NCI-H1930 (cell line): ENCODE measurements around the gene TPSB2.
"Not testable (repeated sequence)": the region's sequence is repeated elsewhere in the genome, so short reads cannot be mapped to it uniquely, and the experiment has no call there.

Experiments
- DNase-seq, 2 experiments: peaks; one replicate each; lab custom pipeline; 2025; lab: John Stamatoyannopoulos, UW

Gene TPSB2

DNA sequence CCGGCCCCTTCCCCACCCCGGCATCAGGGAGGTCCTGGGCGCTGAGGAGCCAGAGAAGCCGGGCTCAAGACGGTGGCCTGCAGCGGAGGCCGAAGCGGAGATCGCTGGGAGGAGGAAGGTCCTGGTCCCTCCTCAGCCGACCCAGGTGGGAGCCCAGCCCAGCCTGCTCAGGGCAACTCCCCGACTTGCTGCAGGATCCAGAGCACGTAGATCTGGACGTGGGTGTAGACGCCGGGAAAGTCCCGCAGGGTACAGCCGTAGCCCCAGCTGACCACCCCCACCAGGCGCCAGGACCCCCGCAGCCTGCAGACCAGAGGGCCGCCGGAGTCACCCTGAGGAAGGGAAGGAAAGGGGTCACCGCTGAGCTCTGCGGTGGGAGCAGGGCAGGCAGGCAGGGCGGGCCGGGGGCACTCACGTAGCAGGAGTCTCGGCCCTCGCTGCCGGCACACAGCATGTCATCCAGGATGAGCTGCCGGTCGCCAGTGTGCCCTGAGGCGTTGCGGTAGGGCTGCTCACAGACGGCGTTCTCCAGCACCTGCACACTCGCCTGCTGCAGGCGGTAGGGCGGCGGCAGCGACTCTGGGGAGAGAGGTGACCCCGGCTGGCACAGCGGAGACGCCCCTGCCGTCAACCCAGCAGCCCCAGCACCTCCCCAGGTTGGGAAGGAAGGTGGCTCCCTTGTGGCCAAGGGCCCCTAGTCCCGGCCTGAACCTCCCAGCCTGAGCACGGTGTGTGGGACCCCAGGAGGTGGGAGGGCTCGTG, 31.3 kb upstream of the TPSB2 start:
- DNase-seq = no peak

DNA sequence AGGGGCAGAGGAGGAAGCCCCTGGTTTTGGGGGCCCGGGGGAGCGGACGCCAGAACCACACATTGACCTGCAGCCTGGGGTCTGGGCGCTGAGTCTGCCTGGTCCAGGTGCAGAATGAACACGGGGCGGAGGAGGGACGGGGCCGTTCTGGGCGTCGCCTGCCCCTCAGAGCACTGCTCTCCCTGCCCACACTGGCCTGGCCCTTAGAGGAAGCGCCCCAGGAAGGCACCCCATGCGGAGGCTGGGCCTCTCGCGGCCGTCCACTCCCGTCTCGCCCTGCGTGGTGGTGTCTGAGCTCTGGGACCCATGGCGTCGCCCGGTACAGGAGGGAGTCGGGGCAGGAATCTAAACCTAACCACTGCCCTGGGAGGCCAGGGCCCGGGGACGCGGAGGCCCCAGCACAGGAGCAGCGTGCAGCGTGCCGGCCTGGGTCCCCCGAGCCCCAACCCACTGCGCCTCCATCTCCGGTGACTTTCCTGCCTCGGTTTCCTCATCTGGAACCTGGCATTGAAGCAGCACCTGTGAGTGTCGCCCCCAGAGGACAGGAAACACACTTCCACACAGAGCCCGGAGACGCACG, 30.2 kb upstream of the TPSB2 start:
- DNase-seq = no peak

DNA sequence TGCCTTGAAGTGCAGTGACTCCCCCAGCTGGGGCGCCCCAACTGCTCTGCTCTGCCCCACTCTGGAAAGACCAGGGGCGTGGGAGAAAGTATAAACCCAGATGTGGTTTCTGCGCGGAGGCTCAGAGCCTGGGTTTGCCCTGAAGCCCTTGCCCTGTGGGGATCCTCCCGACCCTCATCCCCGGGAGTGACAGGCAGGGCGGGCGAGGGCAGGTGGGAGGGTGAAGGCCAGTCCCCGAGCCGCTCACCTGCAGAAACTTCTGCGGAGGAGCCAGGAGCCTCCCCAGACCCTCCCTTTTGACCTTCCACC, 29.7 kb upstream of the TPSB2 start:
- no peak for DNase-seq

DNA sequence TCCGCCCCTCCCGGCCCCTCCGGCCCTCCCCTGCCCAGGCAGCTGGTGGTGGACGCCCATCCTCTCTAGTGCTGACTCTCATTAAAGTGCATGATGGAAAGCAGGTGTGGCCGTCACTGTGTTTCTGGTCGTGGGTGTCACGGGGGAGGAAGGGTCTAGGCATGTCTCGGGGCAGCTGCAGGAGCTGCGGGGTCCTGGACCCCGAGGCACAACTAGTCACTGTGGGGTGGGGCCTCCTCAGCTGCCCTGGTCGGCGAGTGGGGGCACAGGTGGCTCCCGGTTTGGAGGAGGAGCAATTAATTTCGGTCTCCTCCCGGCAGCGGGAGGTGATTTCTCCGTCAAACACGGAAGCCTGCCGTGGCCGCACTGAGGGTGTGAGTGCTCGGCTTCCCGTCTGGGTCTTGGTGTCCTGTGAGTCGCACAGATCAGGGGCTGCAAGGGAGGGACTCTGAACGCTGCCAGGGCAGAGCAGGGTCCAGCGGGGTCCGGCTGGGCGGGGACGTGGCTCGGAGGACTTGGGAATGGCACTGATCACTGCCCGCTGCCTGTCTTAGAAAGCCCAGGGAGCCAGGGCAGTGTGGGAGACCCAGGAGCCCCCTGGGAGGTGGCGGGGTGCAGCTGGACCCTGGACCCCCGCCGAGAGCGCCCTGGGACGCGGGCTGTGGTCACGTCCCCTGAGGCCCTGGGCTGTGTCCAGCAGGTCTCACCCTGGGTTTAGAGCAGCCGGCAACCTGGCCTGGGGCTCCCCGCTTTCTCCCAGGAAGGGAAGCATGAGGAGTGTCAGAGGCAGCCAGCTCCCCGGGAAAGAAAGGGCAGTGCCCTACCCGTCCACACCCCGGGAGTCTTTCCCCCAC, 29.1 kb upstream of the TPSB2 start:
- DNase-seq = no peak

DNA sequence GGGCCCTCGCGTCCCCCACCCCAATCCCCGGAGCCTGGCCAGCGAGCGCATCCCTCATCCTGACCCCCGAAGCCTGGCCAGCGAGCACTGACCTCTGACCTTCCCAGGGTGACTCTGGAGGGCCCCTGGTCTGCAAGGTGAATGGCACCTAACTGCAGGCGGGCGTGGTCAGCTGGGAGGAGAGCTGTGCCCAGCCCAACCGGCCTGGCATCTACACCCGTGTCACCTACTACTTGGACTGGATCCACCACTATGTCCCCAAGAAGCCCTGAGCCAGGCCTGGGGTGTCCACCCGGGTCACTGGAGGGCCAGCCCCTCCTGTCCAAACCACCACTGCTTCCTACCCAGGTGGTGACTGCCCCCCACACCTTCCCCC, 28.2 kb upstream of the TPSB2 start:
- DNase-seq = no peak

DNA sequence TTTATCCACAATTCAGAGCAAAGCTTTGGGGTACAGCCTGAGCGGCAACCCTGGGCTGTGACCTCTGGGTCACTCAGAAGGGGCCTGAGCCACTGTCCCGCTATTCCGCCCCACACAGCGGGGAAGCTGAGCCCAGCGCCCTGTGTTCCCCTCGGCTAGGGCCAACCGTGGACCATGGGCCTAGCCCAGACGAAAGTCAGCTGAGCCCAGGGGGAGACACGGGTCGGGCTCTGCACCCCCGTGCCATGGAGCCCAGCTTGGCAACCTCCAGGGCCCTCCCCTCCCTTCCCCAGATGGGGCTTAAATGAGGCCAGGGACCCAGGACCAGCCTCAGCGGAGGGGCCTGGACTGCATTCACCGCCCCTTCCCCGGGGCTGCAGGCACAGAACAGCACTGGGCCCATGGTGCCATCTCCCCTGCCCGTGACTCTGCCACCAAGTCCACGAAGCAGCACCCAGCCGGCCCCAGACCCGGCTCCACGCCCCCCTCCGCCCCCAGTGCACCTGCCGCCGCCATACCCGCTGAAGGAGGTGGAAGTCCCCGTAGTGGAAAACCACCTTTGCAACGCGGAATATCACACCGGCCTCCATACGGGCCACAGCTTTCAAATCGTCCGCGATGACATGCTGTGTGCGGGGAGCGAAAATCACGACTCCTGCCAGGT, 27.7 kb upstream of the TPSB2 start:
- no peak for DNase-seq

DNA sequence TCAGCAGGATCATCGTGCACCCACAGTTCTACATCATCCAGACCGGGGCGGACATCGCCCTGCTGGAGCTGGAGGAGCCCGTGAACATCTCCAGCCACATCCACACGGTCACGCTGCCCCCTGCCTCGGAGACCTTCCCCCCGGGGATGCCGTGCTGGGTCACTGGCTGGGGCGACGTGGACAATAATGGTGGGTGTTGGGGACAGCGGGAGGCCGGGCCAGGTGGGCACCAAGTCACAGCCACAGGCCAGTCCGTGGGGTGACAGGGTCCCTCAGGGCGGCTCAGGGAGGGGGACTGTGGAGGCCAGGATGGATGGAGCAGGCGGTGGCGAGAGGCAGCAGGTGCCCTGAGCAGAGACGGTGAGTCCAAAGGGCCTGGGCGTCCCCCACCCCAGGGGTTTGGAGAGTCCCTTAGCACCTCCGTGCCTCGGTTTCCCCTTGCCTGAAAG, 26.9 kb upstream of the TPSB2 start:
- no peak for DNase-seq

DNA sequence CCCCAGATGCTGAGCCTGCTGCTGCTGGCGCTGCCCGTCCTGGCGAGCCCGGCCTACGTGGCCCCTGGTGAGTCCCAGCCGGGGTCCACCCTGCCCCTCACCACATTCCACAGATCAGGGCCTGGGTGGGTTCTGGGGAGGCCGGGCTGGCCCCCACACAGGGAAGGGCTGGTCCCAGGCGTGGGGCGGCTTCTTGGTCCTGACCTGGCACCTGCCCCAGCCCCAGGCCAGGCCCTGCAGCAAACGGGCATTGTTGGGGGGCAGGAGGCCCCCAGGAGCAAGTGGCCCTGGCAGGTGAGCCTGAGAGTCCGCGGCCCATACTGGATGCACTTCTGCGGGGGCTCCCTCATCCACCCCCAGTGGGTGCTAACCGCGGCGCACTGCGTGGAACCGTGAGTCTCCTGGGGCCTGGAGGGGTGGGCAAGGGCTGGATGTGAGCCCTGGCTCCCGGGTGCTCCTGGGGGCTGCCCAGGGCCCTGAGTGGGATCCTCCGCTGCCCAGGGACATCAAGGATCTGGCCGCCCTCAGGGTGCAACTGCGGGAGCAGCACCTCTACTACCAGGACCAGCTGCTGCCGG, 26.4 kb upstream of the TPSB2 start:
- not testable (repeated sequence) for DNase-seq

DNA sequence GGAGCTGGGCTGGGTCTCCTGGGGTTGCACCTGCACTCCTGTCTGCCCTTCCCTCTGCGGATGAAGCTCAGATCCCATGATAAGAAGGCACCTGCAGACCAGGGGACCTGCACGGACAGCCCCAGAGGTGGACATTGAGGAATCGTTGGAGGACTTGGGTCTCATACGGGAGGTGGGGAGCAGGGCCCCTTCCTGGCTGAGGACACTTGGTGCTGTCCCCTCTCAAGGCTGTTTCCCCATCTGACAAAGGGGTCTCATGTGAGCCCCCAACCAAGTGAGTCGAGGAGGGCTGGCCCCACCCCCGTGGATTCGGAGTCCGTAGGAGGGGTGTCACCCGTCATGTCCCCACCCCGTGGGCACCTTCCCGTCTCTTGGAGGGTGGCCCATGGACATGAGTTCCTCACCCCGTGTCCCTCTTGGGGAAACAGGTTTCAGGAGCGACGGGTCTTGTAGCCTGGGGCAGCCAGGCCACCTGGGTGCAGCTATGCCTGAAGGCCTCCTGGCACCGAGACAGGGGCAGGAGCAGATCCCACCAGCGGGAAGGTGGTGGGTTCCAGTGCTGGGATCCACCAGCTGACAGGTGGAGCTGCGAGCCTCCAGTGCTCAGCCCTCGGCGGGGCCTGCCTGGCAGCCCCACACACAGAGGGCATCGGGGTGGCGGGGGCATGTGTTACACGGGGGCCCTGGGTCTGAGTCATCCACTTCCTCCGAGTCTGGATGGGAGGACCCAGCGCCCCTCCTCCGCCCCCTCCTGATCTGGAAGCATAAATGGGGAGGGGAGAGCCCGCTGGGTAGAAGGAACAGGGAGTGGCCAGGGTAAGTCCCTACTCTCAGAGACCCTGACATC, 25.5 kb upstream of the TPSB2 start, which contains the start of gene TPSD1:
Gene TPSD1 (plus strand): TSS at position 794 of the 847 bp plus-strand sequence. CDS start 212 bp downstream, outside the sequence.
- DNase-seq = not testable (repeated sequence)

DNA sequence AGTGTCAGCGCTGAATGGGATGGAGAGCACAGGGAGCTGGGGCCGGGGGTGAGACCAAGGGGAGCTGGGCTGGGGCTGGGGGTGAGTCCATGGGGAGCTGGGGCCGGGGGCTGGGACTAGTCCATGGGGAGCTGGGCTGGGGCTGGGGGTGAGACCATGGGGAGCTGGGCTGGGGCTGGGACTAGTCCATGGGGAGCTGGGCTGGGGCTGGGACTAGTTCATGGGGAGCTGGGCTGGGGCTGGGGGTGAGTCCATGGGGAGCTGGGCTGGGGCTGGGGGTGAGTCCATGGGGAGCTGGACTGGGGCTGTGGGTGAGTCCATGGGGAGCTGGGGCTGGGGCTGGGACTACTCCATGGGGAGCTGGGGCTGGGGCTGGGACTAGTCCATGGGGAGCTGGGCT, 24.8 kb upstream of the TPSB2 start:
- DNase-seq = not testable (repeated sequence)

DNA sequence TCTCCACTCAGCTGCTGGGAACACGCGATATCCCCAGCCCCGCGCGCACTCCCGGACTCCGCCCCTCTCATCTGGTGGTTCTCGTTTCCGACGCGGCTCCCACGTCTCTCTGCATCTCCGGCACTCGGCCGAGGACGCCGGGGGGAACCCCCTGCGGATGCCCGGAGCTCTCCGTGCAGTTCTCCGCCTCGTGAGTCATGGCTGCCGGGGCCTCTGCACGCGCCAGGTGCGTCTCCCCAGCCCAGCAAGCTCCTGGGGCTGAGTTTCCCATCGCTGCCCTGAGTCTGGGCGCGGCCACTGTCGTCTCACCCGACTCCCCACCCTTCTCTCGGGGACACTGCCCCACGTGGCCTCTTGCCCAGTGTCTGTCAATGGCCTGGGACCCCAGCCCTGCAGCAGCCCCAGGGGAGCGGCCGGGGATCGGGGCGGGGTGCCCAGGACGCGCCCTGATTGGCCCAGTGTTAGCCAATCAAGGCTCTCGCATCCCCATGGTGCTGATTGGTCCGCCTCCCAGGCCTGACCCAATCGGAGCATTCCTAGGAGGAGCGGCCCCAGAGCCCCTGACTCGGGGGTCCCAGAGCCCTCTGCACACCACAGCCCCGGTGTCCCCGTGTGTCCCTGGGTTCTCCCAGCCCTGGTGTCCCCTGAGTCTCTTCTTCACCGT, 23.8 kb upstream of the TPSB2 start:
- not testable (repeated sequence) for DNase-seq

DNA sequence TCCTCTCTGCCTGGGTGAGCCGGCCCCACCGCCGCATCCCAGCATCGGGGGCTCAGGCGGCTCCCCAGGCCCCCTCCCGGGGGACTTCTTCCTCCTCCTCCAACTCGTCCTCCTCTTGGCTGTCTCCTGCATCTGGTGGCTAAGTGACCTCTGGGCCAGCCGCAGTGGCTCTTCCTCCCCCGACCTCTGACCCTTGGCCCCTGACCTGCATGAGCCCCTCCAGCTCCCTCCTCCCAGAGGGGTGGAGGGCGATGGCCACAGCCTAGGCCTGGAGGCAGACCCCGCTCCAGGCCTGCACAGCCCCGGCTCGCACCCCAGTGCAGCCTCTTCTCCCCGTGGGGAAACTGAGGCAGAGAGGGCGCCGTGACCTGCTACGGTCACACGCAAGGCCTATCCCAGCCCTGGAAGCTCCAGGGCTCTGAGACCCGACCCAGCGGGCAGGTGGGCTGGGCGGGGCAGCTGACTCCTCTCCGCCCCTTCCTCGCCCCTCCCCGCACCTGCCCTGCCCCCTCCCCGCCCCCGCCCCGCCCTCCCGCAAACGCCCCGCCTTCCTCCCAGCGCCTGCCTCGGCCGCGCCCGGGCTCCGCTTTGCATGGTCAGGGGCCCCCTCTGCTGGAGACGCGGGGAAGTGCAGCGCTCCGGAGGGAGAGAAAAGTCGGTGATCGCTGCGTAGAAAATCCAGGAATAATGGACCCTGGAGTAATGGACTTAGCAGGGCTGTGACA, 19.2 kb upstream of the TPSB2 start:
- DNase-seq = not testable (repeated sequence)

DNA sequence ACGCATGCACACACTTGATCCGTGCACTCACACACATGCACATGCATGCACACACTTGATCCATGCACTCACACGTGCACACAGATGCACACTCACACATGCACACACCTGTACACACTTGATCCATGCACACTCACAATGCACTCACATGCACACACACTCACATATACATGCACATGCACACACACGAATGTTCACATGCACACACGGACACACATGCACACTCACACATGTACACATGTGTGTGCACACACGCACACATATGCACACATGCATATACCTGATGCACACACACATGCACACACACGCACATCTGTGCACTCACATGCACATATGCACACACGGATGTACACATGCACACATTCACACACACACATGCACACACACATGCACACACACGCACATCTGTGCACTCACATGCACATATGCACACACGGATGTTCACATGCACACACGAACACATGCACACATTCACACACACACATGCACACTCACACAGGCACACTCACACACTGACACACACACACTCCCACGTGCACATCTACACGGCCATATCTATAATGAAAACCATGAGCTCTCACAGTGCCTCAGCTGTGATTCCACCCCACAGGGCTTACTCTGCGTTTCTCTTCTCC, 18.0 kb upstream of the TPSB2 start:
- DNase-seq = not testable (repeated sequence)

DNA sequence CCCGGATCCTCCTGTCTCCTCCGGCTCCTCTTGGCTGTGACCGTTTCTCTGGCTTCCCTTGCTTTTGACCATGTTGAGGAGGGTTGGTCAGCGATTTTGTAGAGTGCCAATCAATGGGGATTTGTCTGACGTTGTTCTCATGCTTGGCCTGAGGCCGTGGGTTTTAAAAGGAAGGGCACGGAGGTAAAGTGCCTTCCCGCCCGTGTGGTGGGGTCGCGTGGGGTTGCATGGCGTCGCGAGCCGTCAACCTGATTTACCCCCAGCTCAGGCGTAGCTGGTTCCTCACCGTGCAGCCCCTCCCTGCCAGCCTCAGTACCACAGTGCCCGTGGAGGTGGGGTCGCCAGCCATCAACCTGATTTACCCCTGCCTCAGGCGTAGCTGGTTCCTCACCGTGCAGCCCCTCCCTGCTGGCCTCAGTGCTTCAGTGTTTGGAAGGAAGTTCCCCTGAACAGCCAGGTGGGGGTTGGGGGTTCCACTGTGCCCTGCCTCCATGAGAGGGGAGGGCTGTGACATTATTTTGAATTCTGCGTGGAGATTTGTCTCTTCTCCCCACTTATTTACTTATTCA, 15.6 kb upstream of the TPSB2 start:
- no peak for DNase-seq

DNA sequence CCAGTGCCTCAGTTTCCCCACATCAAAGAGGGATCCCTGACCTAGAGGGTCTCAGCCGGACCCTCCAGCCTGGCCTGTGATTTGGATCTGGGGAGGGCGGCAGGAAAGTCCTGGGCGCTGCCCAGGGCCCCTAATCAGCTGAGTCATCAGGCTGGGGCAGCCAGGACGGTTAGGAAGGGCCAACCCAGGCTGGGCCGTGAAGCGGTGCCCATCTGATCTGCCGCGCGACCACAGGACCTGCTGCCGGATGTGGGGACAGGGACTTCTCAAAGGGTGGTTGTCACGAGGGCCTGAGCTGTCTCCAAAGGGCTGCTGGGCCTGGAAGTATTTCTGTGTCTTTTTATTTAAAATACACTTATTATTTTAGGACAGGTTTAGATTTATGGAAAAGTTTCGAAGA, 14.9 kb upstream of the TPSB2 start:
- no peak for DNase-seq

DNA sequence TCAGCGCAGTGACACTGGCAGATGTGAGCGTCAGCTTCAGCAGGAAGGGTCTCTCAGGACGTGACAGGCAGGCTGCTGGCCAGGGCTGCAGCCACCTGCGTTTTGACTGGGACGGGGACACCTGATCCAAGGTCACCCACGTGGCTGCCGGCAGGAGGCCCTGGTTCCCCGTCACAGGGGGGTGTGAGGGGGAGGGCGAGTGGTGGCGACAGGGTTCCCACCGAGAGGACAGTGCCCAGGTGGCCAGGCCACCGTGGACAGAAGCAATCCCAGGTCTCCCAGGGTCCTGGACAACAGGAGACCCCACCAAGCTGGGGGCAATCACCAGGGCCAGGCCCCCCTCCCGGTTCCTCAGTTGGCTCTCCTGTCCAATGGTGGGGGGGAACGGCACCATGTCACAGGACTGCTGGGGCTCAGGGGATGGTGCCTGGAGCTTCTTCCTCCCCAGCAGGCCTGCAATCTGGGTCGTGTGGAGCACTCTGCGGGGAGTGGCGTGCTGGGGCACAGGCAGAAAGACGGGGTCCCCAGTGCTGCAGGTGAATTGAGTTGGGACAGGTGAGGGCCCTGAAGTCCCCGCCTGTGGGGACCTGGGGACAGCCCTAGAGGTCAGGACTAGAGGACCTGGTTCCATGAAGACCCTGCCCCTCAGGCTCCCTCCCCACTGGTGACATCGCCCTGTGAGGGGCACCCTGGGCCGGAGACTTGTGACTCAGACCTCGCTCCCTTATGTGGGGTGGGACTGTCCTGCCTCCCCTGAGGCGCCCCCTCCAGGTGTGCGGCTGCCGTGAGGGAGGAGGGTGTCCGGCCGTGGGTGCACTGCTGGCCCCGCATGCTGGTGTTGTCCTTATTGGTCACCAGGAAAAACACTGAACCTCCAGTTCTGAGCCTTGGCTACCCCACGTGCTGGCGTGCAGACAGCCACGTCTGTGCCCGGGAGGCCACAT, 14.2 kb upstream of the TPSB2 start:
- not testable (repeated sequence) for DNase-seq

DNA sequence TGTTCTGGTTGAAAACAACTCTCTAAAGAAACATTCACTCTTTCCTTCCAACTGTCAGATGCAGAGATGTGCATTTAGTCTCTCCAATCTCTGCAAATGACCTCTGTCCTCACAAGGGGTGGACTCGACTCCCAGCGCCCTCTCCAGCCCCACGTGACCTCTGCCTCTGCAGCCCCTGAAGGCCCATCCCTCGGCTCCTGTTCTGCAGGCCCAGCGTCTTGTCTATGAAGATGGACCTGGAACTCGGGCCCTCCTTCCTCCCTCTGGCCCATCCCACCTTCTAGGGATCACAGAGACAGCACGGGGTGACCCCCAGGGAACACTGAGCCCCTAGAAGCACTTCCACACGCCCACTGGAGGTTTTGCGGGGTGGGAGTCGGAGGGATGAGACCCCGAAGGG, 13.4 kb upstream of the TPSB2 start:
- not testable (repeated sequence) for DNase-seq

DNA sequence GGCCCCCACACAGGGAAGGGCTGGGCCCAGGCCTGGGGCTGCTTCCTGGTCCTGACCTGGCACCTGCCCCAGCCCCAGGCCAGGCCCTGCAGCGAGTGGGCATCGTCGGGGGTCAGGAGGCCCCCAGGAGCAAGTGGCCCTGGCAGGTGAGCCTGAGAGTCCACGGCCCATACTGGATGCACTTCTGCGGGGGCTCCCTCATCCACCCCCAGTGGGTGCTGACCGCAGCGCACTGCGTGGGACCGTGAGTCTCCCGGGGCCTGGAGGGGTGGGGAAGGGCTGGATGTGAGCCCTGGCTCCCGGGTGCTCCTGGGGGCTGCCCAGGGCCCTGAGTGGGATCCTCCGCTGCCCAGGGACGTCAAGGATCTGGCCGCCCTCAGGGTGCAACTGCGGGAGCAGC, 11.1 kb upstream of the TPSB2 start:
- DNase-seq = not testable (repeated sequence)
